ENCODE measurements around the gene SOX9. TPM values are rescaled to one million over a fixed set of nuclear protein-coding genes. Genes with fewer than 3 reads are reported as not detected.

Gene SOX9
- polyA plus RNA-seq, 1 donor = 48.0 TPM

DNA sequence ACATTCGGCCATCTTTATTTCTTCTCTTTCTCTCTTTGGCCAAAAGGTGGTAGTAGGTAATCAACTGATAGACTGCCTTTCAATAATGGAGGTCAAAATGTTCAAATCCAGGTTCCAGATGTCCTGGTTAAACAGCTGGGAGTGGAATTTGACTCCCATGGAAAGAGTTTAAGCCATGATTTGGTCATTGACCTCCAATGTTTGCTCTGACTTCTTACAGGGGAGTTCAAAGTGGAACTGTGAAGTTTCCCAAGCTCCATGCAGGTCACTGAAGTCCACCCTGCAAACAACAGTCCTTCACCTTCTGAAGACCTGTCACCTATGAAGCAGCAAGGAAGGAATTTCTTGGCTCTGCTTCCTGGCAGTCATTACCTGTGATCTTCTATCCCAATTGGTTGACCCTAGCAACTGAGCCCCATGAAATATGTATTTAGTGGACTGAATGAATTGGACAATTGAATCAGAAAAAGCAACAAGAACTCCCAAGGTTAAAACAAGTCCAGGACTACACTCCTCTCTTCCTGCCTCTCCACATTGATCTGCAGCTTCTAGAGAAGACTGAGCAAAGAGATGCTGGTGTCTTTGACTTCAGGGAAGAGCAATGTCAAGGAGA is 28.0 kb upstream of the SOX9 start:
- no peak overlapping the region for H3K27ac ChIP-seq (ENCODE audit: low read length)
- peaks cover 4% of the 10 kb centered on the region for H3K27me3 ChIP-seq (ENCODE audit: control insufficient read depth, insufficient read depth, low read length)
- no peaks in the 10 kb centered on the region for H3K36me3 ChIP-seq (ENCODE audit: control insufficient read depth, insufficient read depth, low read length)
- no peaks in the 10 kb centered on the region for H3K4me1 ChIP-seq (ENCODE audit: control insufficient read depth, insufficient read depth, low read length)
- no peak for DNase-seq
- WGBS (ENCODE audit: insufficient coverage, low lambda C conversion rate) = no CpG with 5 or more reads among the region's 1 CpG
- H3K4me3 ChIP-seq (ENCODE audit: low read length) = no peak overlapping the region
- H3K9me3 ChIP-seq (ENCODE audit: control insufficient read depth, low read depth, low read length) = no peaks in the 10 kb centered on the region

GRCh38 chr17:72093707-72094106 is 27.1 kb upstream of the SOX9 start:
- H3K9me3 ChIP-seq (ENCODE audit: control insufficient read depth, low read depth, low read length) = no peaks in the 10 kb centered on the region
- peaks cover 4% of the 10 kb centered on the region for H3K27me3 ChIP-seq (ENCODE audit: control insufficient read depth, insufficient read depth, low read length)
- no CpG with 5 or more reads among the region's 3 CpGs for WGBS (ENCODE audit: insufficient coverage, low lambda C conversion rate)
- H3K36me3 ChIP-seq (ENCODE audit: control insufficient read depth, insufficient read depth, low read length) = no peaks in the 10 kb centered on the region
- H3K4me3 ChIP-seq (ENCODE audit: low read length) = no peak overlapping the region
- H3K27ac ChIP-seq (ENCODE audit: low read length) = no peak overlapping the region
- no peaks in the 10 kb centered on the region for H3K4me1 ChIP-seq (ENCODE audit: control insufficient read depth, insufficient read depth, low read length)
- DNase-seq = no peak

GRCh38 chr17:72095316-72095715 is 25.5 kb upstream of the SOX9 start:
- no peak for DNase-seq
- H3K36me3 ChIP-seq (ENCODE audit: control insufficient read depth, insufficient read depth, low read length) = no peaks in the 10 kb centered on the region
- no peaks in the 10 kb centered on the region for H3K27me3 ChIP-seq (ENCODE audit: control insufficient read depth, insufficient read depth, low read length)
- H3K4me3 ChIP-seq (ENCODE audit: low read length) = no peak overlapping the region
- no peaks in the 10 kb centered on the region for H3K9me3 ChIP-seq (ENCODE audit: control insufficient read depth, low read depth, low read length)
- no peaks in the 10 kb centered on the region for H3K4me1 ChIP-seq (ENCODE audit: control insufficient read depth, insufficient read depth, low read length)
- H3K27ac ChIP-seq (ENCODE audit: low read length) = no peak overlapping the region
- WGBS (ENCODE audit: insufficient coverage, low lambda C conversion rate) = 60% methylated on average over 2 of the region's 4 CpGs

DNA sequence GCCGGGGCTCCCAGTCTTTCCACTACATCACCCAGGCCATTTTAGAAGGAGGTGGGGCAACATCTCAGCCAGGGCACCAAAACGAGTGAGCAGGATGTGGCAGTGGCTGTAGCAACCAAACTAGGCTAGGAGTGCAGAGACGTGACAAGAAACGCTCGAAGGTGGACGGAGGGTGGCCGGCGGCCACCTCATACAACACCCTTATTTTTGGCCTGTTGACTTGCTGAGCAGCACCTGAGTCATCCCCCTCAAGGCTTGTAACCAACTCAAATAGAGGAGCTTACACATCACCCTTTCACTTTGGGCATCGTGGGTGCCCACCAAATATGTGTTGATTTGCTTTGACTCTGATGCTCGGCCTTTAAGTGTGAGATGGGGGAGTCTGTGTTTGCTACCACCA is 23.7 kb upstream of the SOX9 start:
- no peaks in the 10 kb centered on the region for H3K4me1 ChIP-seq (ENCODE audit: control insufficient read depth, insufficient read depth, low read length)
- no peaks in the 10 kb centered on the region for H3K9me3 ChIP-seq (ENCODE audit: control insufficient read depth, low read depth, low read length)
- no peak overlapping the region for H3K4me3 ChIP-seq (ENCODE audit: low read length)
- no peak for DNase-seq
- H3K36me3 ChIP-seq (ENCODE audit: control insufficient read depth, insufficient read depth, low read length) = no peaks in the 10 kb centered on the region
- no CpG with 5 or more reads among the region's 10 CpGs for WGBS (ENCODE audit: insufficient coverage, low lambda C conversion rate)
- no peak overlapping the region for H3K27ac ChIP-seq (ENCODE audit: low read length)
- no peaks in the 10 kb centered on the region for H3K27me3 ChIP-seq (ENCODE audit: control insufficient read depth, insufficient read depth, low read length)

- WGBS (ENCODE audit: insufficient coverage, low lambda C conversion rate) = no CpG with 5 or more reads among the region's 4 CpGs
- no peaks in the 10 kb centered on the region for H3K36me3 ChIP-seq (ENCODE audit: control insufficient read depth, insufficient read depth, low read length)
- no peaks in the 10 kb centered on the region for H3K9me3 ChIP-seq (ENCODE audit: control insufficient read depth, low read depth, low read length)
Measured at GRCh38 chr17:72099919-72100318, 20.9 kb upstream of the SOX9 start.

DNA sequence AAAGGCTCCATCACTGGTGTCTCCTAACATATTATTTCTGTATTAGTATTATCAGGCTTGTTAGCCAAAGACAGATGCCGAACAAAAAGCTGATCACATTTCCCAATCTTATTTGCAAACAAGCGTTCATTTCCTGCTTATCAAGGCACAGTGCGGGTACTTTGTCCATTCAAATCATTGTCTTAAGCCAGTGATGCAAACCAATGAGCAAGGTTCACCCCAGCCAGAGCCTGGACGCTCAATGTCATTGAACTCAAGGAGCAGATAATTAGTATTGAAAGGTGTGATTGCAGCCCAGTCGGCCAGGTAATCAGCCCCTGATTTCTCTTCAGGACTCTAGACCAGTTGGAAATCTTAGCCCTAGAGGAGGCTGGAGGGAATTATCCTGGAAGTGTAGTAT is 20.4 kb upstream of the SOX9 start:
- peak in 1 of 2 donors; percentile 75 for DNase-seq
- Histone ChIP-seq H3K4me1 (ENCODE audit: control insufficient read depth, insufficient read depth, low read length) (no peaks in the 10 kb centered on the region), H3K9me3 (ENCODE audit: control insufficient read depth, low read depth, low read length) (no peaks in the 10 kb centered on the region), H3K27ac (ENCODE audit: low read length) (no peak overlapping the region), H3K36me3 (ENCODE audit: control insufficient read depth, insufficient read depth, low read length) (no peaks in the 10 kb centered on the region), H3K27me3 (ENCODE audit: control insufficient read depth, insufficient read depth, low read length) (no peaks in the 10 kb centered on the region), H3K4me3 (ENCODE audit: low read length) (no peak overlapping the region)
- no CpG with 5 or more reads among the region's 5 CpGs for WGBS (ENCODE audit: insufficient coverage, low lambda C conversion rate)

More at GRCh38 chr17:72099919-72100318, 20.9 kb upstream of the SOX9 start:
- no peak overlapping the region for H3K4me3 ChIP-seq (ENCODE audit: low read length)
- H3K4me1 ChIP-seq (ENCODE audit: control insufficient read depth, insufficient read depth, low read length) = no peaks in the 10 kb centered on the region
- H3K27me3 ChIP-seq (ENCODE audit: control insufficient read depth, insufficient read depth, low read length) = no peaks in the 10 kb centered on the region
- no peak for DNase-seq
- no peak overlapping the region for H3K27ac ChIP-seq (ENCODE audit: low read length)

DNA sequence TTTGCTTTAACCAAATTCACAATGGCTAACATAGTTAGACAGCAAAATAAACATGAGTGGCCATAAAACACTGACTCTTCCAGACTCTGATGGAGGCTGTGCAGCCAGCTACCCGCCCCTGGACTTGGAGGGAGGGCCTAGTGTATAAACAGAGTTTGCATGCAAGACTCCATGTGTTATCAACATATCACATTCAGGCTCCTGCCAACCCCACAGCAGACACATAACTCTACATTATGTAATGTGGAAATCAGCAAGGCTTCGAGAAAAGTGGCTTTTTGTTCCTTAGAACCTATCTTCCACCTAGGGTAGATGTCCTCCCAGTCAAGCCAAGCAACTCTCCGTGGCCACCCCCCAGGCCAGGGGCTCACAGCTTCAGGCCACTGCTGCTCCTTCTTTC is 19.3 kb upstream of the SOX9 start:
- H3K27ac ChIP-seq (ENCODE audit: low read length) = no peak overlapping the region
- no peaks in the 10 kb centered on the region for H3K4me1 ChIP-seq (ENCODE audit: control insufficient read depth, insufficient read depth, low read length)
- no peak overlapping the region for H3K4me3 ChIP-seq (ENCODE audit: low read length)
- no peaks in the 10 kb centered on the region for H3K9me3 ChIP-seq (ENCODE audit: control insufficient read depth, low read depth, low read length)
- H3K27me3 ChIP-seq (ENCODE audit: control insufficient read depth, insufficient read depth, low read length) = no peaks in the 10 kb centered on the region
- WGBS (ENCODE audit: insufficient coverage, low lambda C conversion rate) = no CpG with 5 or more reads among the region's 3 CpGs
- H3K36me3 ChIP-seq (ENCODE audit: control insufficient read depth, insufficient read depth, low read length) = no peaks in the 10 kb centered on the region
- DNase-seq = no peak

DNA sequence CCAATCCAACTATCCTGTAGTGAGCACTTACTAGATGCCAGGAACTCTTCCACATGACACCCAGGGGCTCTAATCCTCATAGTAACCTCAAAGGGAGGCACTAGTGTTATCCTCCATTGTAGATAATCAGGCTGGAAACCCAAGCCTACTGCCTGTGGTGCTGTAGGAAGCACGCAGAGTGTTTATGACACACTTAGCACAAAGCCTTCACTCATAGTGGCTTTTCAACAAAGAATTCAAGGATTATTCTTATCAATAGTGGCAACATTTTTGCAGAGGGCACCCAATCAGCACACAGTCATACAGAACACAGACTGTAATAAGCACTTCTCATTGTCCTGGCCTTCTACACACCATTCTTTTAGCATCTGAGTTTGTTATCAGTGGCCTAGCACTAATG is 18.5 kb upstream of the SOX9 start:
- no CpG with 5 or more reads among the region's 1 CpG for WGBS (ENCODE audit: insufficient coverage, low lambda C conversion rate)
- Histone ChIP-seq H3K27me3 (ENCODE audit: control insufficient read depth, insufficient read depth, low read length) (peaks cover 4% of the 10 kb centered on the region), H3K36me3 (ENCODE audit: control insufficient read depth, insufficient read depth, low read length) (no peaks in the 10 kb centered on the region), H3K4me3 (ENCODE audit: low read length) (no peak overlapping the region), H3K4me1 (ENCODE audit: control insufficient read depth, insufficient read depth, low read length) (no peaks in the 10 kb centered on the region), H3K27ac (ENCODE audit: low read length) (no peak overlapping the region), H3K9me3 (ENCODE audit: control insufficient read depth, low read depth, low read length) (no peaks in the 10 kb centered on the region)
- no peak for DNase-seq

DNA sequence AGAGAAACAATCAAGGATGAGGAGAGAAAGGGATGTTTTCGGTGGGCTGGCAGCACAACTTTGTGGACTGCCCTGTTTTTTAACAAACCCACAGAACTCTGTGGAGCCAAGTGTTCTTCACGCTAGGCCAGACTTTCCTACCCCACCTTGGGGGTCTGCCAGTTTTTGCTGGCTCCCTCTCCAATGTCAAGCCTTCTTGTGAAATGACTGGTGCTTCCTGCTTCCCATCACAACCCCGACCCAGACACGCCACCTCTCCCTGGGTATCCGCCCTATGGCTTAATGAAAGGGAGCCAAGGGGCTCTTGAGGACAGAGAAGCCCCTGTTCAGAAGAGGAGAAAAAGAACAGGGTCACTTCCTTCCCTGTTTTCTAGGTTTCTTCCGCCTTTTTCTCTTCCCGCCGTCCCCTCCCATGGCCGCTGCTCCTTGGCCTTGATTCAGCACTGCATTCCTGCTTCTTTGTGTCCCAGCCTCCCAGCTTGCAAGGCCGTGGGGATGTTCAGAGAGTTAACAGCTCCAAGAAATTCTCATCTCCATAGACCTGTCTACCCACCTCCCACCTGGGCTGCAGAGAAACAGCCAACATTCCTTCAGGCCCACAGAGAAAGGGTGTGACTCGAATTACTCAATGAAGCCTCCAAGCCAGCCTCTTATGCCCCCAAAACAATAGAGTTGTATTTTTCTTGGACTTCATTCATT is 16.5 kb upstream of the SOX9 start:
- no CpG with 5 or more reads among the region's 11 CpGs for WGBS (ENCODE audit: insufficient coverage, low lambda C conversion rate)
- Histone ChIP-seq H3K9me3 (ENCODE audit: control insufficient read depth, low read depth, low read length) (no peaks in the 10 kb centered on the region), H3K27ac (ENCODE audit: low read length) (no peak overlapping the region), H3K4me3 (ENCODE audit: low read length) (no peak overlapping the region), H3K27me3 (ENCODE audit: control insufficient read depth, insufficient read depth, low read length) (peaks cover 4% of the 10 kb centered on the region), H3K36me3 (ENCODE audit: control insufficient read depth, insufficient read depth, low read length) (no peaks in the 10 kb centered on the region), H3K4me1 (ENCODE audit: control insufficient read depth, insufficient read depth, low read length) (no peaks in the 10 kb centered on the region)
- DNase-seq = no peak

GRCh38 chr17:72104863-72105234 is 16.0 kb upstream of the SOX9 start:
- no peak overlapping the region for H3K27ac ChIP-seq (ENCODE audit: low read length)
- no peaks in the 10 kb centered on the region for H3K36me3 ChIP-seq (ENCODE audit: control insufficient read depth, insufficient read depth, low read length)
- no peak for DNase-seq
- no peaks in the 10 kb centered on the region for H3K9me3 ChIP-seq (ENCODE audit: control insufficient read depth, low read depth, low read length)
- no peaks in the 10 kb centered on the region for H3K4me1 ChIP-seq (ENCODE audit: control insufficient read depth, insufficient read depth, low read length)
- peaks cover 4% of the 10 kb centered on the region for H3K27me3 ChIP-seq (ENCODE audit: control insufficient read depth, insufficient read depth, low read length)
- no CpG with 5 or more reads among the region's 6 CpGs for WGBS (ENCODE audit: insufficient coverage, low lambda C conversion rate)
- H3K4me3 ChIP-seq (ENCODE audit: low read length) = no peak overlapping the region

DNA sequence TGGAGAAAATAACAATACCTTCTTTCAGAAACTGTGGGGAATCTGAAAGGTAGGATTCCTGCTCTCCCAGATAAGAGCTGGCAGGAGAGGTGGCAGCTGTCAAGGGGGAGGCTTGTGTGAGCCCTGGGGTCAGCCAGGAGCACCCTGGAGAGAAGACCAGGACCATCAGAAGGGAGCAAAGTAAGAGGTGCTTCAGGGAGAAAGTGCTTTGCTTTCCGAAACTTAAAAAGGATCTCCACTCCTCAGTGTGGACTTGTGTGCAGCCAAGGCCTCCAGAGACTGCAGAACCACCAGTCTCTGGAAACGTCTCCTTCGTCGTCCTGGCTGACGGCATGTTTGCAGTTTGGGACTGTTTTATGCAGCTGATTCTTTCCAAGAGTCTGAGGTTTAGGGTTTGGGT is 13.7 kb upstream of the SOX9 start:
- Histone ChIP-seq H3K27me3 (ENCODE audit: control insufficient read depth, insufficient read depth, low read length) (peaks cover 17% of the 10 kb centered on the region), H3K9me3 (ENCODE audit: control insufficient read depth, low read depth, low read length) (no peaks in the 10 kb centered on the region), H3K36me3 (ENCODE audit: control insufficient read depth, insufficient read depth, low read length) (no peaks in the 10 kb centered on the region), H3K27ac (ENCODE audit: low read length) (no peak overlapping the region), H3K4me1 (ENCODE audit: control insufficient read depth, insufficient read depth, low read length) (no peaks in the 10 kb centered on the region), H3K4me3 (ENCODE audit: low read length) (no peak overlapping the region)
- no peak for DNase-seq
- WGBS (ENCODE audit: insufficient coverage, low lambda C conversion rate) = no CpG with 5 or more reads among the region's 5 CpGs

All from large intestine (tissue), 3 donors.